Vagina (tissue), 2 donors: ENCODE measurements around the gene TMEM108. TPM values are rescaled to one million over a fixed set of nuclear protein-coding genes. Genes with fewer than 3 reads are reported as not detected.

Experiments used
- DNase-seq, 2 donors: peaks; one replicate each; pipeline ENCODE4 v3.0.0-alpha.2; 2017; ENCODE audit errors: extremely low spot score in 2 of 2
- H3K27ac ChIP-seq: fragments of 200-600 bp; sonication (generic); one replicate; pipeline ENCODE4 v1.5.1; 2019
- H3K27me3 ChIP-seq: fragments of 200-600 bp; sonication (generic); one replicate; pipeline ENCODE4 v1.5.1; 2019
- H3K36me3 ChIP-seq, 2 donors: fragments of 200-600 bp; sonication (generic); one replicate each; pipeline ENCODE4 v1.5.1; 2017 to 2019
- H3K4me1 ChIP-seq: fragments of 200-600 bp; sonication (generic); one replicate; pipeline ENCODE4 v1.5.1; 2019
- H3K4me3 ChIP-seq, 2 donors: fragments of 200-600 bp; sonication (generic); 1 replicate in 1 of 2; 2 replicates in 1 of 2; pipeline ENCODE4 v1.5.1; 2016 to 2019
- H3K9me3 ChIP-seq: fragments of 200-600 bp; sonication (generic); one replicate; pipeline ENCODE4 v1.5.1; 2019
- POLR2A ChIP-seq, 2 donors: fragments of 450-650 bp; IDR thresholded peaks; one replicate each; pipeline ENCODE4 v1.6.1; 2017; ENCODE audit warnings: antibody characterized with exemption in 2 of 2, mild to moderate bottlenecking in 2 of 2, moderate library complexity in 2 of 2
- POLR2AphosphoS5 ChIP-seq, 2 donors: sonication (generic); formaldehyde crosslinking; IDR thresholded peaks; one replicate each; pipeline ENCODE4 v1.9.0; 2017; ENCODE audit warnings: antibody characterized with exemption in 2 of 2, mild to moderate bottlenecking in 2 of 2, low read depth in 1 of 2; ENCODE audit not compliant: insufficient read depth in 1 of 2
- intact Hi-C: fragments of 100-400 bp; cut with DNase I; formaldehyde crosslinking; loops from one replicate; pipeline ENCODE4 v1.15.1; 2023
- total RNA-seq: library from RNA; depleted of rRNA; stranded (reverse); fragments of >200 nt; gene quantifications from one replicate; pipeline ENCODE4 v1.2.3, GENCODE V29; 2016
- TF ChIP-seq, protein P1 (sequence below), 3 experiments: fragments of 450-650 bp in 2 of 3; fragments of 200-600 bp in 1 of 3; sonication (generic) in 1 of 3; IDR thresholded peaks; one replicate each; pipeline ENCODE4 v1.5.1; 2017 to 2019; ENCODE audit warnings: antibody characterized with exemption in 3 of 3, mild to moderate bottlenecking in 2 of 3, moderate library complexity in 2 of 3

Gene TMEM108
- total RNA-seq, 1 donor from 2014 or later = 3.2 TPM

DNA sequence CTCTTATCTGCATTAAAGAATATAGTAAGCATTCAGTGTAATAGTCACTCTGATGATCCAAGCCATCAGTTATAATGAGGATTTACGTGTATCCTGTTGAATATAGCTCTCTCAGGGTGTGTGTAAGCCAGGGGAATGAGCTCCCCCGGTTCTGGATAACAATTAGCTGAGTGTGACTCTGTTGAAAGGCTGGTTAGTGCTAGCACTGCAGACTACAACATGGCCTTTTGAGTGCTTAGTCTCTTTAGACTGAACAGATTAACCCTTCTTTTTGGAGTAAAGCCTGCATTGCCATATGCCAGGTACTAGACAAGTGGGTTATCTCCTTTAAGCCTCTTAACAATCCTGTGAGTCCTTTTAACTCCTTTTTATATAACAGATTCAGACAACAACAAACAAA lies 119.5 kb downstream of the TMEM108 start:
- Histone ChIP-seq H3K36me3 (no peaks in the 10 kb centered on the region), H3K27me3 (no peaks in the 10 kb centered on the region), H3K9me3 (no peaks in the 10 kb centered on the region), H3K4me3 (no peak overlapping the region), H3K27ac (no peak overlapping the region), H3K4me1 (no peaks in the 10 kb centered on the region)
- DNase-seq = no peak
- TF ChIP-seq POLR2AphosphoS5 (IDR thresholded peaks at IDR 0.05; ENCODE audit: insufficient read depth in 1 of 2, low read depth in 1 of 2) = no peak
- TF ChIP-seq POLR2A (IDR thresholded peaks at IDR 0.05) = no peak
- TF ChIP-seq, protein P1, sequence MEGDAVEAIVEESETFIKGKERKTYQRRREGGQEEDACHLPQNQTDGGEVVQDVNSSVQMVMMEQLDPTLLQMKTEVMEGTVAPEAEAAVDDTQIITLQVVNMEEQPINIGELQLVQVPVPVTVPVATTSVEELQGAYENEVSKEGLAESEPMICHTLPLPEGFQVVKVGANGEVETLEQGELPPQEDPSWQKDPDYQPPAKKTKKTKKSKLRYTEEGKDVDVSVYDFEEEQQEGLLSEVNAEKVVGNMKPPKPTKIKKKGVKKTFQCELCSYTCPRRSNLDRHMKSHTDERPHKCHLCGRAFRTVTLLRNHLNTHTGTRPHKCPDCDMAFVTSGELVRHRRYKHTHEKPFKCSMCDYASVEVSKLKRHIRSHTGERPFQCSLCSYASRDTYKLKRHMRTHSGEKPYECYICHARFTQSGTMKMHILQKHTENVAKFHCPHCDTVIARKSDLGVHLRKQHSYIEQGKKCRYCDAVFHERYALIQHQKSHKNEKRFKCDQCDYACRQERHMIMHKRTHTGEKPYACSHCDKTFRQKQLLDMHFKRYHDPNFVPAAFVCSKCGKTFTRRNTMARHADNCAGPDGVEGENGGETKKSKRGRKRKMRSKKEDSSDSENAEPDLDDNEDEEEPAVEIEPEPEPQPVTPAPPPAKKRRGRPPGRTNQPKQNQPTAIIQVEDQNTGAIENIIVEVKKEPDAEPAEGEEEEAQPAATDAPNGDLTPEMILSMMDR (IDR thresholded peaks at IDR 0.05) = no peak
- intact Hi-C loops = no loop called here

DNA sequence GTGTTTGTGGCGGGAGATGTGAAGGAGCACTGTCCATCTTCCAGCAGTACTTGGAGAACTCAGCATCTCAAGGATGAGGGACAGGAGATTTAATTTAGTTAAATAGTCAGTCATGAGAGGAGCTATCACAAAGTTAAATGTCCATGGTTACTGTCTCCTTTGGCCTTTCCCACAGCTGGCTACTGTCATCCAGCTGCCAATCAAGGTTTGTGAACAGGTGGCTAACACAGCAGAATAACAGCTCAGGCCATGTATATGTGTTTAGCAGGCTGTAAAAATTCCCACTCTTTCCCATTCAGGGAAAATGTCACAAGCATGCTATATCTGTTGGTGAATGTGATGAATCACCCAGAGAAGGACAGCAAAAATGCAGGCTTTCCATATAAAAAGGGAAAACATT lies 120.5 kb downstream of the TMEM108 start:
- Histone ChIP-seq H3K9me3 (no peaks in the 10 kb centered on the region), H3K27ac (no peak overlapping the region), H3K4me1 (no peaks in the 10 kb centered on the region), H3K27me3 (no peaks in the 10 kb centered on the region), H3K36me3 (no peaks in the 10 kb centered on the region), H3K4me3 (no peak overlapping the region)
- DNase-seq = no peak
- TF ChIP-seq POLR2A (IDR thresholded peaks at IDR 0.05) = no peak
- no peak for TF ChIP-seq POLR2AphosphoS5 (IDR thresholded peaks at IDR 0.05; ENCODE audit: insufficient read depth in 1 of 2, low read depth in 1 of 2)
- TF ChIP-seq, protein P1 (IDR thresholded peaks at IDR 0.05) = no peak
- intact Hi-C loops = no loop called here

DNA sequence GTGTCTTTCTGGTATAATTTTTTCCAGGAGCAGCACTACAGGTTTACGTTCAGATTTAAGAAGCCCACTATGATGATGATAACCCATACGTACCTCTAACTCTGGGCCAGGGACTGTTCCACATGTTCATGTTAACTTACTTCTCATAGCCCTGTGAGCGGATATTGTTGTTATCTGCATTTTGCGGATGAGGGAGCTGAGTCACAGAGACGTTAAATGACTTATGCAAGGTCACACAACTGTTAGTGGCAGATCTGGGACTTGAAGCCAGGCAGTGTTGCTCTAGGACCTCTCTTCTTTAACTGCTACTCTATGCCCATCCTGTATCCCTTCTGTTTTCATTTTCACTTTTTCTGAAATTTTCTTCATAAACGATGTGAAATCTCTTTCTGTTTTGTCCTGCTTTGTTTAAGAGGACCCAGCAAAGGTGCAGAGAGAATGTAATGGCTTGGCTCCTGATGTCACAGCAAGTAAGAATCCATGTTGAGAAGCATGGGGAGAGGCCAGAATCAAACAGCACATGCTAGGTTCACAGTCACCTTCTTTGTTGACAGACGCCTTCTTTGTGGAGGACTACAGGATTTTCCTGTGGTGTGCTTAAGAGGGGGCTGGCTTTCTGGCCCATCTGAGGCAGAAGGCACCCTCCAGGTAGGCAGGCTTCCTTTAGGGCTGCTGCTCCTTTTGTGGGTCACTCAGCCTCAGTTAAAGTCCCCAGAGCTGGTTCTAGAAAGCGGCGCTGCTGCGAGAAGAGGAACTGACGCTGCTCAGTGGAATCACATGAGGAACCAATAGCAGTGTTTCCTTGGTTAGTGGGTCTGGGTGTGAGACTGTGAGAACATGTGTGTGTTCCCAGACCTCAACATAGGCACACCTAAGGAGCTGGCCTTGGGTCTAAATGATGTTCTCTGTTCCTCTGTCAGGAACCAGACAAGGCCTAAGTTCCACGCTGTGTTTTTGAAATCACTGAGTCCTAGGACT lies 121.6 kb downstream of the TMEM108 start:
- intact Hi-C loops = no loop called here
- H3K36me3 ChIP-seq = no peaks in the 10 kb centered on the region
- H3K4me3 ChIP-seq = no peak overlapping the region
- no peaks in the 10 kb centered on the region for H3K4me1 ChIP-seq
- no peaks in the 10 kb centered on the region for H3K27me3 ChIP-seq
- no peaks in the 10 kb centered on the region for H3K9me3 ChIP-seq
- TF ChIP-seq POLR2A (IDR thresholded peaks at IDR 0.05) (no peak), POLR2AphosphoS5 (IDR thresholded peaks at IDR 0.05; ENCODE audit: insufficient read depth in 1 of 2, low read depth in 1 of 2) (no peak)
- TF ChIP-seq, protein P1 (IDR thresholded peaks at IDR 0.05) = no peak
- no peak overlapping the region for H3K27ac ChIP-seq
- no peak for DNase-seq

DNA sequence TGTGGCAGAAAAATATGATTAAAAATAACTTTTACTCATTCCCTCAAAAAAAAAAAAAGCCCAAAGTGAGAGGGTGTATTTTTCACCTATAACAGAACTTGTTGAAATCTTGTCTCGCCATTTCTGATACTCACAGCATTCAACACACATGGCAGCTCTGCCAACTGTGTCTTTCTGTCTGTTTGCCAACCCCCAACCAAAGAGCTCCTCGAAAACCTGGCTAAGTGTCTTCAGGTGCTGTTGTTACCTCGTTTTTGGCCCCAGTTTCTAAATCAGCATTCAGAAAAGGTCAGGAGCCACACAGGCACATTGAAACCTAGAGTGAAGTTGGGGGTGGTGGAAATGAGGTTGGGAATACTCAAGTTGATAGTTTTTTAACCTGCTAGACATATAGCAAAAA lies 123.5 kb downstream of the TMEM108 start:
- no peaks in the 10 kb centered on the region for H3K27me3 ChIP-seq
- no peaks in the 10 kb centered on the region for H3K9me3 ChIP-seq
- intact Hi-C loops = no loop called here
- TF ChIP-seq POLR2AphosphoS5 (IDR thresholded peaks at IDR 0.05; ENCODE audit: insufficient read depth in 1 of 2, low read depth in 1 of 2) = no peak
- TF ChIP-seq POLR2A (IDR thresholded peaks at IDR 0.05) = no peak
- TF ChIP-seq, protein P1 (IDR thresholded peaks at IDR 0.05) = no peak
- no peak for DNase-seq
- H3K4me1 ChIP-seq = no peaks in the 10 kb centered on the region
- no peak overlapping the region for H3K4me3 ChIP-seq
- H3K36me3 ChIP-seq = no peaks in the 10 kb centered on the region
- H3K27ac ChIP-seq = no peak overlapping the region

DNA sequence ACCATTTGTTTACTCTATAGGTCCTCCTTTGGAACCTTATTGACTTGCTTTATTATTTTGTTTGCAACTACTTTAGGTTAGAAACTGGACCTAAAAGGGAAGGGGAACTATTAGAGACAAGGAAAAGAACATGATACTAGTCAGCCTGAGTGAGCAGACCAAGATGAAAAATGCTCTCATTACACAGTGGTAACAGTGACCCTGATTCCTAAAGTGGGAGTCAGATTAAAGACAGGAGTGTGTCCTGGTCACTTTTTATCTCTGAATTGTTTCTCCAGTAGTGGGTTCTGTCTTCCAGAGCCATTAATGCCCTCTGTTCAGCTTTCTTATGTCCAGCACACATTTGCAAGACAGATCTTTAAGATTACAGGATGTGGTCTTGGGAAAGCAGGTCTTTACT lies 124.1 kb downstream of the TMEM108 start:
- TF ChIP-seq POLR2AphosphoS5 (IDR thresholded peaks at IDR 0.05; ENCODE audit: insufficient read depth in 1 of 2, low read depth in 1 of 2) (no peak), POLR2A (IDR thresholded peaks at IDR 0.05) (no peak)
- TF ChIP-seq, protein P1 (IDR thresholded peaks at IDR 0.05) = no peak
- DNase-seq = no peak
- intact Hi-C loops = no loop called here
- Histone ChIP-seq H3K4me1 (no peaks in the 10 kb centered on the region), H3K36me3 (no peaks in the 10 kb centered on the region), H3K4me3 (no peak overlapping the region), H3K27me3 (no peaks in the 10 kb centered on the region), H3K27ac (no peak overlapping the region), H3K9me3 (no peaks in the 10 kb centered on the region)
